IMR-90 (cell line): Measurements from ENCODE around the gene LATS2. TPM values are rescaled to one million over a fixed set of nuclear protein-coding genes. Genes with fewer than 3 reads are reported as not detected.
A peak's percentile ranks its signal among the peaks of the same experiment; 100 is the strongest.

Source experiments
- ATAC-seq: fragments of 200-7000 bp; cut with Tn5 transposase; 2 replicates; pipeline ENCODE4 v1.9.1; 2020; ENCODE audit warnings: low read depth, mild to moderate bottlenecking, moderate library complexity
- BruUV-seq: library from RNA; stranded (reverse); fragments of 400-500 nt; replicated peaks from 2 replicates; lab custom pipeline; 2021; lab: Mats Ljungman, UMichigan
- CTCF ChIA-PET: fragments of 300-600 bp; formaldehyde crosslinking; extraction: SDS; loops from one replicate; lab custom pipeline; 2021; ENCODE audit warnings: antibody characterized with exemption; lab: Yijun Ruan, JAX
- POLR2A ChIA-PET: fragments of 300-600 bp; sonication (Branson Sonifier 250); formaldehyde crosslinking; loops from one replicate; lab custom pipeline; 2022; ENCODE audit warnings: antibody characterized with exemption; ENCODE audit not compliant: unreplicated experiment; lab: Charles Lee
- DNase-seq: peaks from one replicate; pipeline ENCODE4 v3.0.0; 2013
- H2AFZ ChIP-seq: replicated peaks from 2 replicates; pipeline ENCODE3; 2013; ENCODE audit warnings: low read length, mild to moderate bottlenecking; ENCODE audit not compliant: poor library complexity
- H2AK5ac ChIP-seq: 2 replicates; pipeline ENCODE4 v1.6.1; 2013; ENCODE audit warnings: low read depth, low read length, inconsistent platforms
- H2AK9ac ChIP-seq: replicated peaks from 2 replicates; pipeline ENCODE3; 2013; ENCODE audit warnings: mild to moderate bottlenecking, low read depth, low read length, moderate library complexity; ENCODE audit not compliant: poor library complexity
- H2BK120ac ChIP-seq: 2 replicates; pipeline ENCODE4 v1.6.1; 2013; ENCODE audit warnings: low read depth, low read length, inconsistent platforms
- H2BK15ac ChIP-seq: 3 replicates; pipeline ENCODE4 v1.6.1; 2013; ENCODE audit warnings: low read depth, low read length, inconsistent platforms
- H2BK20ac ChIP-seq: 2 replicates; pipeline ENCODE4 v1.6.1; 2013; ENCODE audit warnings: low read depth, mild to moderate bottlenecking, inconsistent platforms, low read length, moderate library complexity
- H2BK5ac ChIP-seq: 2 replicates; pipeline ENCODE4 v1.6.1; 2013; ENCODE audit warnings: mild to moderate bottlenecking, low read depth, low read length, inconsistent platforms; ENCODE audit not compliant: poor library complexity, severe bottlenecking
- H3K14ac ChIP-seq: replicated peaks from 2 replicates; pipeline ENCODE4 v1.6.1; 2013; ENCODE audit warnings: low read depth, low read length, inconsistent platforms
- H3K18ac ChIP-seq: 2 replicates; pipeline ENCODE4 v1.6.1; 2013; ENCODE audit warnings: low read depth, low read length, control low read depth
- H3K23ac ChIP-seq: 2 replicates; pipeline ENCODE4 v1.6.1; 2013; ENCODE audit warnings: low read depth, low read length, inconsistent platforms
- H3K27ac ChIP-seq: 2 replicates; pipeline ENCODE4 v1.5.1; 2013; ENCODE audit warnings: mild to moderate bottlenecking, control low read depth, low read length; ENCODE audit not compliant: insufficient read depth
- H3K27me3 ChIP-seq: 2 replicates; pipeline ENCODE4 v1.6.1; 2013; ENCODE audit warnings: low read length; ENCODE audit not compliant: control insufficient read depth, insufficient read depth
- H3K36me3 ChIP-seq: 2 replicates; pipeline ENCODE4 v1.6.1; 2013; ENCODE audit warnings: low read length, mixed read lengths; ENCODE audit not compliant: control insufficient read depth, insufficient read depth
- H3K4ac ChIP-seq: 2 replicates; pipeline ENCODE4 v1.6.1; 2013; ENCODE audit warnings: low read depth, low read length, inconsistent platforms
- H3K4me1 ChIP-seq: 2 replicates; pipeline ENCODE4 v1.6.1; 2013; ENCODE audit warnings: low read length, mixed read lengths; ENCODE audit not compliant: control insufficient read depth, insufficient read depth
- H3K4me2 ChIP-seq: 2 replicates; pipeline ENCODE4 v1.6.1; 2013; ENCODE audit warnings: low read depth, mild to moderate bottlenecking, control low read depth, low read length, moderate library complexity
- H3K4me3 ChIP-seq: 2 replicates; pipeline ENCODE4 v1.5.1; 2013; ENCODE audit warnings: low read depth, mild to moderate bottlenecking, control low read depth, low read length, moderate library complexity; ENCODE audit not compliant: insufficient read depth
- H3K56ac ChIP-seq: 2 replicates; pipeline ENCODE4 v1.6.1; 2013; ENCODE audit warnings: low read length, inconsistent platforms; ENCODE audit not compliant: insufficient read depth; ENCODE audit errors: extremely low read depth
- H3K79me1 ChIP-seq, 2 experiments: 2 replicates each; pipeline ENCODE4 v1.6.1; 2013; ENCODE audit warnings: low read length in 2 of 2, inconsistent platforms in 1 of 2, low read depth in 1 of 2
- H3K9ac ChIP-seq: 2 replicates; pipeline ENCODE4 v1.6.1; 2013; ENCODE audit warnings: low read depth, low read length, control low read depth
- H3K9me1 ChIP-seq: 2 replicates; pipeline ENCODE4 v1.6.1; 2013; ENCODE audit warnings: low read length, inconsistent platforms; ENCODE audit not compliant: insufficient read depth
- H3K9me3 ChIP-seq: 2 replicates; pipeline ENCODE4 v1.6.1; 2013; ENCODE audit warnings: low read length; ENCODE audit not compliant: control insufficient read depth, insufficient read depth
- H4K20me1 ChIP-seq: 2 replicates; pipeline ENCODE4 v1.6.1; 2013; ENCODE audit warnings: low read length, inconsistent platforms; ENCODE audit not compliant: insufficient read depth
- H4K5ac ChIP-seq: 2 replicates; pipeline ENCODE4 v1.6.1; 2013; ENCODE audit warnings: mild to moderate bottlenecking, low read depth, low read length, control low read depth
- H4K8ac ChIP-seq, 2 experiments: 2 replicates each; pipeline ENCODE4 v1.6.1; 2013; ENCODE audit warnings: low read depth in 2 of 2, low read length in 2 of 2, control low read depth in 1 of 2, inconsistent platforms in 1 of 2
- H4K91ac ChIP-seq: 2 replicates; pipeline ENCODE4 v1.6.1; 2013; ENCODE audit warnings: low read depth, low read length, inconsistent platforms; ENCODE audit not compliant: insufficient read depth
- CTCF ChIP-seq: conservative IDR thresholded peaks from 2 replicates; pipeline ENCODE4 v1.5.1; 2012; ENCODE audit warnings: mild to moderate bottlenecking, low read depth, low read length, improper control_type of control experiment
- MXI1 ChIP-seq: IDR thresholded peaks from 2 replicates; pipeline ENCODE4 v1.6.1; 2012; ENCODE audit warnings: low read depth, mild to moderate bottlenecking, low read length, moderate library complexity, borderline replicate concordance
- RAD21 ChIP-seq: IDR thresholded peaks from 2 replicates; pipeline ENCODE4 v1.6.1; 2012; ENCODE audit warnings: low read length, improper control_type of control experiment
- WGBS, 2 experiments: methylation state at CpG; one replicate each; pipeline versions ENCODE4 v1.1.5 to v1.1.7; 2013; ENCODE audit warnings: missing lambda C conversion rate in 2 of 2; ENCODE audit not compliant: insufficient read length in 1 of 2; ENCODE audit errors: extremely low coverage in 2 of 2; 5-methylcytosine and 5-hydroxymethylcytosine counted together
- dilution Hi-C: fragments of 300-500 bp; cut with HindIII; formaldehyde crosslinking; loops from one replicate; pipeline ENCODE4 v1.14.3; 2018; ENCODE audit warnings: low sequenced_read_pairs; ENCODE audit not compliant: unreplicated experiment
- in situ Hi-C: fragments of 300-500 bp; cut with MboI; formaldehyde crosslinking; loops from 3 replicates; pipeline ENCODE4 v1.14.3; 2019; ENCODE audit warnings: low sequenced_read_pairs, inconsistent platforms, mixed read lengths
- intact Hi-C: fragments of 100-400 bp; cut with micrococcal nuclease; formaldehyde crosslinking; loops from 2 replicates; pipeline ENCODE4 v1.10.0; 2022
- polyA plus RNA-seq, 3 experiments: library from polyadenylated mRNA; depleted of rRNA; stranded (reverse); fragments of >200 nt; gene quantifications; 2 replicates each; pipeline ENCODE4 v1.2.3, GENCODE V29; 2012; ENCODE audit warnings: low replicate concordance in 1 of 3
- total RNA-seq: library from RNA; depleted of rRNA; stranded (reverse); fragments of >200 nt; gene quantifications from 2 replicates; pipeline ENCODE4 v1.2.3, GENCODE V29; 2012

LATS2 gene
- total and polyA plus RNA-seq, 2 of the 4 experiments (the other 2 are of a cell fraction) = 12.7 to 22.4 TPM

- no peak for ATAC-seq
- no peak overlapping the region for H3K9ac ChIP-seq
- no TSS peak for BruUV-seq
- H3K4me1 ChIP-seq = peaks cover 24% of the 10 kb centered on the region
- peak overlapping the region; percentile 13; the same call in 1 of the 2 replicates for H2AK5ac ChIP-seq
- in situ Hi-C loops = no loop called here
- H3K4ac ChIP-seq = peak overlapping the region; percentile 37
- H4K20me1 ChIP-seq = no peaks in the 10 kb centered on the region
- no peak overlapping the region; a peak in 1 of 4 replicates for H4K8ac ChIP-seq
- dilution Hi-C loops = no loop called here
- H3K9me3 ChIP-seq = no peaks in the 10 kb centered on the region
- POLR2A ChIA-PET = no interaction called here
- intact Hi-C loops = loop anchor here (10.0 kb wide), 1 partner anchor 407 kb away; no protein-coding TSS in a partner anchor
- H4K5ac ChIP-seq = no peak overlapping the region; the same call in 1 of the 2 replicates
- no peak overlapping the region for H3K56ac ChIP-seq
- no peak overlapping the region for H3K23ac ChIP-seq
- peak overlapping the region; percentile 61 for H2BK20ac ChIP-seq
- no peak overlapping the region for H3K4me3 ChIP-seq
- peaks cover 13% of the 10 kb centered on the region for H3K9me1 ChIP-seq
- peak overlapping the region; percentile 1 for H2BK5ac ChIP-seq
- H3K27ac ChIP-seq = no peak overlapping the region
- TF ChIP-seq CTCF (no peak), MXI1 (no peak), RAD21 (no peak)
- peak overlapping the region; percentile 22; the same call in 1 of the 2 replicates for H3K14ac ChIP-seq
- H2BK15ac ChIP-seq = peak overlapping the region; percentile 91; the same call in 2 of the 3 replicates
- no CpG with 5 or more reads among the region's 4 CpGs for WGBS, 2 experiments
- peak overlapping the region; percentile 71; the same call in 1 of the 2 replicates for H3K18ac ChIP-seq
- H2AK9ac ChIP-seq = no peak overlapping the region
- no peak for DNase-seq
- H2AFZ ChIP-seq = no peak overlapping the region
- H2BK120ac ChIP-seq = peak overlapping the region; percentile 36
- no peaks in the 10 kb centered on the region for H3K27me3 ChIP-seq
- H3K36me3 ChIP-seq = no peaks in the 10 kb centered on the region
- CTCF ChIA-PET = no interaction called here
- peak overlapping the region; percentile 24; the same call in 1 of the 2 replicates for H4K91ac ChIP-seq
- H3K4me2 ChIP-seq = no peak overlapping the region
- H3K79me1 ChIP-seq = peaks cover 0 to 17% of the 10 kb centered on the region in 2 experiments; a peak in 1 of 4 replicates
Observed at GRCh38 chr13:21067848-21068247, 6.5 kb upstream of the LATS2 start.
